AG09309 (cell line): ENCODE data around the gene PSORS1C2.

Experiments used
- DNase-seq: peaks from one replicate; pipeline ENCODE4 v3.0.0-alpha.2; 2010; ENCODE audit warnings: low read depth
- H3K4me3 ChIP-seq: 2 replicates; pipeline ENCODE4 v1.5.1; 2011; ENCODE audit warnings: mild to moderate bottlenecking, low read depth, low read length, moderate library complexity; ENCODE audit not compliant: control insufficient read depth
- TF ChIP-seq, protein P1 (sequence below): IDR thresholded peaks from 2 replicates; pipeline ENCODE4 v1.5.1; 2011; ENCODE audit warnings: mild to moderate bottlenecking, low read depth, low read length, inconsistent platforms; ENCODE audit not compliant: insufficient read depth, control insufficient read depth; ENCODE audit errors: missing control alignments

Gene PSORS1C2

DNA sequence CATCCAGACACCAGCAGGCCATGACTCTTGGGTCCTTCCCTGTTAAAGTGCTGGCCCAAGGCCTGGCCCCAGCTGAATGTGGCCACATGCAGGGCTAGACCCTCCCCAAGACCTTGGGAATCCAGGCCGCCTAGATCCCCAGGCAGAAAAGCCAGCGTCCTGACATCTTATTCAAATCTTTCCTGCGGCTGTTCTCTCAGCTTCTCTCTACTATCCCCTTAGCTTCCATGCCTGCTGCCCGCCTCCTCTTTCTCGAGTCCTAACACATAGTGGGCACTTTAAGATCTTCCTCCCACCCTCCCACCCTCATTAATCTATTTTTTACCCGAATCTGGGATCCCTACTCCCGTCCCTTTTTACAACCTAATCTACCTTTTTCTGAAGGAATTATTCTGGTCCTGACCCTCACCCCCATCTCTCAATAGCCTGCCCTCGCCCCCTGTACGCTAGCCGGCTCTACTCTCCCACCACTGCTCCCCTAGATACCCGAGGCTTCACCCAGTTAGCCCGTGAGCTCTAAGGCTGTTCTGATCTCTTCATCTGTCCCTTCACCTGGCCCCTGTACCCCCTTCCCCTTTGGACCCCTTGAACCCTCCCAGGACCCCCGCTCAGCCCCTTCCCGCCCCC lies 18.8 kb upstream of the PSORS1C2 start, which contains the start of gene CCHCR1:
TSS of gene CCHCR1 (minus strand) at position 290 of the 627 bp plus-strand sequence. CDS start at position 88, 202 bp downstream.
- peak within 1 kb of the TSS; percentile 91 for H3K4me3 ChIP-seq
- no peak for DNase-seq
- TF ChIP-seq, protein P1, sequence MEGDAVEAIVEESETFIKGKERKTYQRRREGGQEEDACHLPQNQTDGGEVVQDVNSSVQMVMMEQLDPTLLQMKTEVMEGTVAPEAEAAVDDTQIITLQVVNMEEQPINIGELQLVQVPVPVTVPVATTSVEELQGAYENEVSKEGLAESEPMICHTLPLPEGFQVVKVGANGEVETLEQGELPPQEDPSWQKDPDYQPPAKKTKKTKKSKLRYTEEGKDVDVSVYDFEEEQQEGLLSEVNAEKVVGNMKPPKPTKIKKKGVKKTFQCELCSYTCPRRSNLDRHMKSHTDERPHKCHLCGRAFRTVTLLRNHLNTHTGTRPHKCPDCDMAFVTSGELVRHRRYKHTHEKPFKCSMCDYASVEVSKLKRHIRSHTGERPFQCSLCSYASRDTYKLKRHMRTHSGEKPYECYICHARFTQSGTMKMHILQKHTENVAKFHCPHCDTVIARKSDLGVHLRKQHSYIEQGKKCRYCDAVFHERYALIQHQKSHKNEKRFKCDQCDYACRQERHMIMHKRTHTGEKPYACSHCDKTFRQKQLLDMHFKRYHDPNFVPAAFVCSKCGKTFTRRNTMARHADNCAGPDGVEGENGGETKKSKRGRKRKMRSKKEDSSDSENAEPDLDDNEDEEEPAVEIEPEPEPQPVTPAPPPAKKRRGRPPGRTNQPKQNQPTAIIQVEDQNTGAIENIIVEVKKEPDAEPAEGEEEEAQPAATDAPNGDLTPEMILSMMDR = no peak

DNA sequence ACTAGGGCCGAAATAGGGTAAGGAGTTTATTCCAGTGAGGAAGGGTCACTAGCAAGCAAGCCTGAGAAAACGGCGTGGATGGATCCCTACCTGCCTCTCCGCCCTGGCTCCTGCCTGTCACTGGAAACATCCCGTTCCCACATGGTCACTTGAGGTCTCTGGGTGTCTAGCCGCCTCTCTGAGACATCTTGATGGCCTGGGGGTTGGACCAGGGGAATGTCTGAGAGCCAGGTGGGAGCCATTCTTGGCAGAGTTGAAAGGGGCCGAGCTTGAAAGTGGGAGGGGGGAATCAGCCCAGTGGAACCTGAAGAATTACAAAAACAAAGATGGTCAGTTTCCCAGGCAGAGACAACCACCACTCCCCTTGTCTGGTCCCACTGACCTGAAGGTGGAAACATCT lies 17.8 kb upstream of the PSORS1C2 start:
- no peak overlapping the region for H3K4me3 ChIP-seq
- no peak for DNase-seq
- TF ChIP-seq, protein P1 = no peak

DNA sequence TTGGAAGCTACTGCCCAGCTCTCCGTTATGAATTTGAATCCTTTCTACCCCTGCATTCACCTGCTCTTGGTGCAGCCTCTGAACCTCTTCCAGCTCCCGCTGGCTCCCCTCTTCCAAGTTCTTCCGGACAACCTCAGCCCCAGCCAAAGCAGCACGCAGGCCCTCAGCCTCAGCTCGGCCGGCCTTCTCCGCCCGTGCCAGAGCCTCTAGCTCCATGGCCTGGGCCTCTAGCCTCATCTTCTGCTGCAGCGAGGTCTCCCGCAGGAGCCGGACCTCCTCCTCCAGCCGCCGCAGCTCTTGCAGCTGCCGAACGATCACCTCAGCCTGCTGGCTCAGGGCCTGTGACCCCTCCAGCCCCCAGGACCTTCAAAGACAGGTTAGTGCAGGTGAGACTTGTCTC lies 15.6 kb upstream of the PSORS1C2 start:
- TF ChIP-seq, protein P1 = no peak
- H3K4me3 ChIP-seq = no peak overlapping the region
- DNase-seq = no peak

DNA sequence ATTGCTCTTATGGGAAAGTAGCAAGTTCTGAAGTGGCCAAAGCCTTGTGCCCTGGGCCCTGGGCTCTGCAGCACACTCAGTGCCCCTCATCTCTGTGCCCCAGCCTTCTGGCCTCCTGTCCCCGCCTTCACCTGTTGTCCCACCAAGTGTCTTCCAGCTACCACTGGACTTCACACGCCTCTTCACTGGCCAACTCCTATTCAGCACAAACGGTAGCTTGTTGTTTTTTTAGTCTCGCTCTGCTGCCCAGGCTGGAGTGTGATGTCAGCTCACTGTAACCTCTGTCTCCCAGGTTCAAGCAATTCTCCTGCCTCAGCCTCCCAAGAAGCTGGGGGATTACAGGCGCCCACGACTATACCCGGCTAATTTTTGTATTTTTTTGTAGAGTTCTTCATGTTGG lies 13.9 kb upstream of the PSORS1C2 start:
- TF ChIP-seq, protein P1 = no peak
- no peak for DNase-seq
- no peak overlapping the region for H3K4me3 ChIP-seq

DNA sequence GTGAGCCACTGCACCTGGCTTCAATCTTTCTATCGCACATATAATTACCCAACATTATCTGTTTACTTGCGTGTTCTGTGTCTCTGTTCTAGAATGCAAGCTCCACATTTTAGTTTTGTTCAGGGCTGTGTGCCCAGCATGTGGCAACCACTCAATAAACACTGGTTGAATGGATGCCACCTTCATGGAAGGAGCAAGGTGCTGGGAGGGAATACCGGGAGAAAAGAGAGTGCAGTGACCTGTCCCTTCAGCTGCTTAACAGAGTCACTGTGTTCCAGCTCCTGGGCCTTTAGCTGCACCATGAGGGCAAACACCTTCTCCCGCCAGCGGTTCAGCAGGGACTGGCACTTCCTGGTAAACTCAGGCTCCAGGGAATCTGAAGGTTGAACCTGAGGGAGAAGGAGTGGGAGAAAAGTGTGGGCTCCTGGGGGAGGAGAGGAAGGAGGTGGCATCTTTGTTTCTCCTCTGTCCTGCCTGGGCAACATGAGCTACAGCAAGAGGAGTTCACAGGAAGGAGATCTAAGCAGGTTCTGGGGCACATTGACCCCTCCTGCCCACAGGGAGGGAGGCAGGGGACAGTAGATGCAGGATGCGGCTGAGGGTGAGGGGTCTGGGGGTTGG lies 11.1 kb upstream of the PSORS1C2 start:
- DNase-seq = no peak
- TF ChIP-seq, protein P1 = no peak
- no peak overlapping the region for H3K4me3 ChIP-seq

DNA sequence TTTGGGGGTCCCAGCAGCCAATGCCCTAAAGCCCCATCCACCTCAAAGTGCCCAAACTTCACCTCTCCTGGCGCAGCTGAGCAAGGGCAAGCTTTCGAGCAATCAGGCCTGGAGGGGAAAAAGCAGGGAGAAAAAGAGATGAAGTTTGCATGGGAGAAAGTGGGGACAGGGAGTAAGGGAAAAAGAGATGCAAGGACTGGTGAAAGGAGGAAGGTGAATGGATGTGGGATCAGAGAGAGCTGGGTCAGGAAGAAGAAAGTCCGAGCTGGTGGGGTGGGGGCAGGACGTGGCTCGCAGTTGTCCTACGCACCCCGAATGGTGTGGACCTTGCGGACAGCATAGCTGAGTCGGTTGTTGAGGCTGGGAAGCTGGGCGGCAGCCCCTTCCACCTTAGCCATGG lies 6.5 kb upstream of the PSORS1C2 start:
- DNase-seq = no peak
- H3K4me3 ChIP-seq = no peak overlapping the region
- TF ChIP-seq, protein P1 = no peak
